H4 (cell line): Measurements from ENCODE around the gene EPHX1. TPM values are rescaled to one million over a fixed set of nuclear protein-coding genes. Genes with fewer than 3 reads are reported as not detected.
"Not testable (repeated sequence)": the region's sequence is repeated elsewhere in the genome, so short reads cannot be mapped to it uniquely, and the experiment has no call there.

Experiments
- DNase-seq: peaks from one replicate; pipeline ENCODE4 v3.0.0-alpha.2; 2015; ENCODE audit warnings: low spot score
- total RNA-seq: library from RNA; depleted of rRNA; stranded (reverse); fragments of >200 nt; shearing (Covaris generic); gene quantifications from 2 replicates; pipeline ENCODE4 v1.2.3, GENCODE V29; 2014; rRNA removed

Gene EPHX1
- total RNA-seq, result 106 and 153 TPM in 2 replicates

DNA sequence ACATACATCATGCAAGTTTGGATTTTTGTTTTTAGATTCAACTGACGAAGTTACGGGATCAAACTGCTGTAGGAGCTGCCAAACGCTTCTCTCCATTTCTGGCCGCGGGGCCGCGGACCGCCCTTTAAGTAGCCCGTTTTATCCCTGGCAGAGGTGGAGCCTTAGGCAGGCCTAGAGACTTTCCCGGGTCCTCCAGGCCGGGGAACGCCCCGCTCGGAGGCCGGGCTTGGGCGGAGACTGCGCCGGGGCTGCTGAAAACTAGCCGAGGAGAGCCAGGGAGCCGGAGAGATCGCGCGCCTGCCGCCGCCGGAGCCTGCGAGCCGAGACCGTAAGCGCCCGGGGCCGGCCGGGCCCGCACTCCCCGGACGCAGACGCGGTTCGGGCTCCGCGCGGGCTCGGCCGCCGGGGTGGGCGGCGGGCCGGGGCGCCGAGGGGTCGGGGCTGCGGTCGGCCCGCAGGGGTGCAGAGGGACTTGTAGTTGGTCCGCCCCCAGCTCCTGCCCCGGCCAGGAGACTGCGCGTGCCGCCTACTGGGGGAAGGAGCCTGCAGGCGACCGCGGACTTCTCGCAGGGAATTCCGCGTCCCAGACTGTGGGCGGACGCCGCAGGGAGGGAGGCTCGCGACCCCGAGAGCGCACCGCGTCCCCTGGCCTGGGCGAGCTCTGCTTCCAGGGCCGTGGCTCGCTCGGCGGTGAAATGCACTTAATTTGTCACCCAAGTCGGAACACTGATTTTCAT lies at the start of gene EPHX1:
TSS of gene EPHX1 (plus strand) at position 283 of the 737 bp plus-strand sequence. CDS start 18,606 bp downstream, outside the sequence.
- DNase-seq, result peak; percentile 73

DNA sequence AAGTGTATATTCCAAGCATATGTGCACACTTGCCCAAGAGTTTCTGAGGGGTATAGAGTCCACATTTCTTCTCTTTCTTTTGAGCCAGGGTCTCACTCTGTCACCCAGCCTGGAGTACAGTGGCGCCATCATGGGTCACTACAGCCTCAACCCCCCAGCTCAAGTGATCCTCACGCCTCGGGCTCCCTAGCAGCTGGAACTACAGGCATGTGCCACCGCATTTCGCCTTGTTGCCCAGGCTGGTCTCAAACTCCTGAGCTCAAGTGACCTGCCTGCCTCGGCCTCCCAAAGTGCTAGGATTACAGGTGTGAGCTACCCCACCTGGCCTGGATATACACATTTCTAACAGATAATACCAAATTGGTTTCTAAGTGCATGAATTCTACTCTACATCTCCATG lies 49.4 kb upstream of the EPHX1 start:
- DNase-seq, result no peak

DNA sequence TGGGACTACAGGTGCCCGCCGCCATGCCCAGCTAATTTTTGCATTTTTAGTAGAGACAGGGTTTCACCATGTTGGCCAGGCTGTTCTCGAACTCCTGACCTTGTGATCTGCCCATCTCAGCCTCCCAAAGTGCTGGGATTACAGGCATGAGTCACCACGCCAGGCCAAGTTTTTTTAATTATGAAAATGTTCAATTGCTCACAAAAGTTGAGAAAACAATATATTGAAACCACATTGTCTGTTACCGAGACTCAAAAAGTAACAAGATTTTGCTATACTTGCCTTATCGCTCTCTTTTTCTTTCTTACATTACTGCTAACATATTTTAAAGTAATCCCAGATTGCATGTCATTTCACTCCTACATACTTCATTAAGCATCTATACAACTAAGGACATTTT lies 48.5 kb upstream of the EPHX1 start:
- not testable (repeated sequence) for DNase-seq

DNA sequence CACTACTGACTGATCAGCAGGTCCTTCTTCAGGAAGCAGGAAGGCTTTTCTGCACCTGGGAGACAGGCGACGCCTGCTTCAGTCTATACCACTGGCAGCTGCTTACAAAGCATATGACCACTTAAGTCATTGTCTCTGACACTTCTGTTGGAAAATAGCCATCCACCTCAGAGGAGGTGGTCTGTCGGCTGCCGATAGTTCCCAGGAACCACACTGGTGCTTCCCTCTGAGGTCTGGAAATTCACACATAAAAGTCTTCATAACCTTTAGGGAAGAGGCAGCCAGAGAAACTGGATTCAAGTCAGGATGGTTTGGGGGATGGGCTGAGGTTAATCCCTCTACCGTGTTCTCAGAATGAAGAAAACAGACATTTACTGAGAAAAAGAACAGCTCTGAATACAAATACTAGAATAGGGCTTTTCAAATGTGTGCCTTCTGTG lies 47.9 kb upstream of the EPHX1 start:
- DNase-seq, result peak; percentile 40

DNA sequence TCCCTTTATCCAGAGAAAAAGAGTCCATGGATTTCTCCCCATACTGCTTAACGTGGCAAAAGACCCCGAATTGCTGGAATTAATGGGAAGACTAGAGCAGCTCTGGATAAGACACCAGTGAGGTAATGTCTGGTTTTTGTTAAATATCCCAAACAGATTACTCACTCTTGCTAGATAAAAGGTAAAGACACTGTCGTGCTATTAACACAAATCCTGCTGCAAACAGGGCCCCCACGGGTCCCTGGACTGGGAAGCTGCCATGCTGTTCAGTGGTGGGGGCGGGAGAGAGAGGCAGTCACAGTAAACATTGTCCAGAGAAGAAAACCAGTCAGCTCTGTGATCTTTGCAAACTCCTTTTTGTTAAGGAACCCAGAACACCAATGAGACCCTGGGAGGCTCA lies 47.5 kb upstream of the EPHX1 start:
- peak; percentile 52 for DNase-seq

DNA sequence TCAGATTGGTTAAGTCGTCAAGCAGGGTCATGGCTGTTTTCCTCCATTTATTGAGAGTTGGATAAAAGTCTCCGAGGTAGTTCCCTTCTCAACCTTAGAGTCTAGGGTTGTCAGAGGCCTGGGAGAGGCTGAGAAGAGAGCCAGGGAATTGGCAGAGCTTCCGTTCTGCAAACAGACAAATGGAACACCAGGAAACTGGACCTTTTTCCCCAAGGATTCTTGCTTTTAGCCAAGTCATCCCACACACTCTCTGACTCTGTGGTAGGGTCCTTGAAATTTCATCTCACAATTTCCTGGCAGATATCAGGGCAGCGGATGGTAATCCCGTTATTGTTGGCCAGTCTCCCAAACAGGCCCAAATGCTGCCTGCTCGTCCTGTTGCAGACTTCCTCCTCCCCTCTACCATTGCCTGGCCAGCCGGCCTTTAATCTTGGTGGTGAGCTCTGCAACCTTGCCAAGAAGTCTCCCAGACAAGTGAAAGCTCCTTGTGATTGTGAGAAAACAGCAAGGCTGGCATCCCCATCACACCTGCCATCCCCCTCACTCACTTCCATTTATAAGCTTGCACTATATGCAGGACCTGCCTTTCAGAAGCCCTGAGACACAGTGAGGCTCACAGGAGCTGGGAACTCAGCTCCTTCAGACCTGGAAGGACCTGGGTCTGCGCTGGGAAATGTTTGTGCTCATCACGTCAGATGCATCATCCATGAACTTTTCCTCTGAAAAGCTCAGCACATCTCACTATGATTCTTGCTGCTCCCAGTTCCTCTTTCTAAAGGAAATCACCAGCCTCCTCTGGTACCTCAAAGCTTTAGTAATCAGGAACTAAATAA lies 46.0 kb upstream of the EPHX1 start:
- peak; percentile 93 for DNase-seq

DNA sequence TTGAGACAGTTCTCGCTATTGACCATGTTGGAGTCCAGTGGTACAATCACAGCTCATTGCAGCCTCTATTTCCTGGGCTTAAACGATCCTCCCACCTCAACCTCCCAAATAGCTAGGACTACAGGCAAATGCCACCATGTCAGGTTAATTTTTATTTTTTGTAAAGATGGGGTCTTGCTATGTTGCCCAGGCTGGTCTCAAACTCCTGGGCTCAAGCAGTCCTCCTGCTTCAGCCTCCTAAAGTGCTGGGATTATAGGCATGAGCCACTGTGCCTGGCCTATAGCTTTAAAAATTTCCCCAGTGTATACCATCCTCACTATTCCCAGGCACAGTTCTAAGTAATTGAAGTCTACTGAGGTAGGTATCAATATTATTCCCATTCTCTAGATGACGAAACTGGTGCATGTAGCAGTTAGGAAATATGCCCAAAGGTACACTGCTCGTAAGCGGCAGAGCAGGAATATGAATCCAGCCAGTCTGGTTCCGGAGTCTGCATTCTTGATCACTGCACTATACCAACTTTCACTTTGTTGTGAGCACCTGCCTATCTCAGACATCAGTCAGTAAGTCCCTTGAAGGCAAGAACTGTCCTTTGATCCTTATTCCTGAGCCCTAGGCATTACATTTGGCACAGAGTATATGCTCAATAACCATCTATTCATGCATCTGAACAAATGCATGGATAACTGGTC lies 43.8 kb upstream of the EPHX1 start:
- no peak for DNase-seq

DNA sequence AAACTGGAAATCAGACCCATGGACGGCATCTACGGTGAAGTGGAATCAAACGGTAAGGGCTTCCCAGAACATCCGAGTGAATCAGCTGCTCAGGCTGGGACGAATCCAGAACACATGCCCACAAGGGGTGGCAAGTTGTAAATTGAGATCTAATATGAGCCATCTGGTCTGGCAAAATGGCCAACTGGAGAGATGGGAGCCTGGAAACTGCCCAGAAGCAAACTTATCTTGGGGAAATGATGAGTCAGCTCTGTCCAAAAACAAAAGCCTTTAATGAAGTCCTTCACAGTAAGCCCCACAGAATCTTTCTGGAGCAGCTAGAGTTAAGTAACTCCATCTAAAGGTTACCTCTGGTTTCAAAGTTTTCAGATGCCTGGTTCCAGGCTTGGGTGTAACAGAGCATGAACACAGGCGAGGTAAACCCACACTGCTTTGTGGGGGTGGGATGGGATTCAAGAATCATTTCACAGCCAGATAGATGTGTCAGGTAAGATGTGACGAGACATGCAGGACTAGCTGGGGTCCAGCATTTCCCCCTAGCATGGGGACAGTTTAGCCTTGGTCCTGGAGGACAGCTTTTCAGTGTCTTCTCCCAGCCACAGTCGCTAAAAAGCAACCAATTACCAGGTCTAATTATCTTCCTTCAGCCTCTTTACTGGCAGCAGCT lies 42.8 kb upstream of the EPHX1 start:
- peak; percentile 94 for DNase-seq

DNA sequence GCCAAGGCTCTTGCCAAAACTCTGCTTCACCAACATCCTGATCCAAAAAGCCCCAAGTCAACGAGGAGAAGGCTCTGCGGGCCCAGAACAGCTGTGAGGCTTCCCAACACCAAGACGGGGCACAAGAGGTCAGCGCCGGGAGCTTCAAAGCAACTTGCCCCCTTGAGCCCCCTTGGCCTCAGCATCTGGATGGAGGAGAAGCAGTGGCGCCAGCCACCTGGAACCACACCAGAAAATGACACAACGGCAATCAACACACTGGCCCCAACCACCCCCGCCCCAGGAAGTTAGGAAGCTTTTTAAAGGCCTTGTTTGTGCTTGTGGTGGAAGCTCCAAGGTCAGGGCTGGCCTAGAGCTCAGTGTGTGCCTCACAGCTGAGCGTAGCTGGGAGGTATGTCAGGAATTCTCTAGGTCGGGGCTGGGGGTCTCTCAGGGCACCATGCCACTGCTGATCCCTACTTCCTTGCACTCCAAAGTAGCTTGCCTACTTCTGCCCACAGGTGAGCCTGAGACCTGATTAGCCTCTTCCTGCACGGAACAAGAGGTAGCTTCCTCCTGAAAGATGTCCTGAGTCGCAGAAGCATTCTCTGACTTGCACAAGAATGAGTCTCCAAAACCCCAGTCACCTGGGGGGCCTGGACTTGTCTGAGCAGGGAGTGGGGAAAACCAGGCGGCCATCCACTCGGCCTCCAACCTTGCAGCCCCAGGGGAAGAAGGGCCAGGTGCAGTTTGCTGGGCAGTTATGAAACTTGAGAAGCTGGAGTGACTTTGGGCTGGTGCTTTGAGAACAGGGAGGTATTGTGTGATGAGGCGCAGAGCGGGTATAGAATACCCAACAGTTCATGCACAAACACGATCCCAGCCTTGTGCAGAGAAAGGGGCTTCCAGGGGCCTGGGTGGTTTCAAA lies 42.0 kb upstream of the EPHX1 start:
- DNase-seq, result peak; percentile 88

DNA sequence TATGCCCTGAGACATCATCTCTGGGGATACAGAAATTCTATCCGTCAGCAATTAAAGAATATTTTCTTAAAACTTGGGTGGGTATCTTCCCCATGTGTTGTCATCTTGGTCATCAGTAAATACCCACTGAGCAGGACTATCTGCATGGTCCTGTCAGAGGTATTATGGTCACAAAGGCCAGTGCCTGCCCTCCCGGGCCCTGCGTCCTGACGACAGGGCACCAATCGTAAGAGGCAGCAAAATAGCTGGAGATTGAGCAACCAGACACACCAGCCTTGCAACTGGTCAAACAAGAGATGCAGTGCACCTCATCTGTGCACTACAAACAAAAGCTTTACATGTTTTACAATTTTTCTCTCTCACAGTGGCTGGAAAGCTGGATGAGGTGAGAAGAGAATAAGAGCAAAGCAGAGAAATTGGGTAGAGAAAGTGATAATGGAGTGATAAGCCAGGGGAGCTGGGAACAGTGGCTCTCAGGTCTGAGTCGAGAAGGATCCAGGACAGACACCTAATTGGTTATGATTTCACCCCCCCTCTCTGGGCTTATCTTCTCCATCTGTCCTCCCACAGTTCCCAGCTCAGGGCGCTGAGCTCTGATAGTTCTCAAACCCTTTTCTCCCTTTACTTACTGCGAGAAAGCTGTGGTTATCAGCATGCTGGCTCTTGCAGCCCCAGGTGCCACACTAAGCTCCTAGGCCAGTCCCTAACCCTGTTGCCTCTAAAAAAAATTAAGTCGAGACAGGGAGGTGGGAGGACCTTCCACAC lies 41.1 kb upstream of the EPHX1 start:
- no peak for DNase-seq

DNA sequence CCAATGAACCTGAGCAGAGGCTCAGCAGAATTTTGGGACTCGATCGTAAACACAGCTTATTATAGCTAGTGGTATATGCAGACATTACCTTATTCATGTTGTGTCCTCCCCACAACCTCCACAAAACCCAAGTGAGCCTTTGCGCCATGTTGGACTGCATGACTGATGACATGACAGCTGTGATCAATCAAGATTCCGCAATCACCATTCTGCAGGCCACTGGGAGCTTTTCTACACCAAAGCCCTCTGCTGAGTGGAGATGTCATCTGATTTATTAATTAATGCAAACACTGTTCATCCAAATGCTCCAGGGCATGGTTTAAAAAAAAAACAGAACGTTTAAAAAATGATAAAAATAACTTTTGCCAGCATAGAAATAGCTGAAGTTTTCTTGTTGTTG lies 40.2 kb upstream of the EPHX1 start:
- DNase-seq, result no peak

DNA sequence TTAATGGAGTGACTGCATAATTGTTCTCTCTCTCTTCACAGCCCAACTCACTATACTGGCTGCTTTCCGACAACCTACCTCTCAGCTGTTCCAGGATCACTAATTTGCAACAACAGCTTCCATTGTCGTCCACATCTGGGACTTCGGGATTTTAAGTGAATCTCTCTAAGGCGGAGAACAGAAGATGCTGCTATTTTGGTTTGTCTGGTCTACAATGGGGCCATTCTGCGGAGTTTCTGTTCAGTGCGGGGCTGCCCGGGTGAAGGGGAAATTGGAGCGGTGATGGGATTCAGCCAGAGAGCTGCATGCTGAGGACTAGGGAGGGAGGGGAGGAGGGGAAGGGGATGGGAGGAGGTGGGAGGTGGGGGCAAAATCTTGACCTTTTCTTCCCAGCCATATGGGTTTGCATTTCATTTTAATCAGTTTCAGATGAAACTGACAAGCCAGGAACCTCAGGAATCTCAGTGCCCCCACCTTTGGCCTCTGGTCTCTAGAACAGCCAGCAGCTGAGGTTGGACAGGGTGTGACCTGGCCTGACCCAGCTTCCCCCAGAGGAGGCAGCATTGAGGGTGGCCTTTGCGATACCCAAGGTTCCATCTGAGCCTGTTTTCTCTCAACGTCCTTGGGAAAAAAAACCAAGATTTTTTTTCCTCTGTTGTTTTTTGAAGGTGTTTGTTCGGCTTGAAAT lies 39.2 kb upstream of the EPHX1 start:
- DNase-seq, result no peak

DNA sequence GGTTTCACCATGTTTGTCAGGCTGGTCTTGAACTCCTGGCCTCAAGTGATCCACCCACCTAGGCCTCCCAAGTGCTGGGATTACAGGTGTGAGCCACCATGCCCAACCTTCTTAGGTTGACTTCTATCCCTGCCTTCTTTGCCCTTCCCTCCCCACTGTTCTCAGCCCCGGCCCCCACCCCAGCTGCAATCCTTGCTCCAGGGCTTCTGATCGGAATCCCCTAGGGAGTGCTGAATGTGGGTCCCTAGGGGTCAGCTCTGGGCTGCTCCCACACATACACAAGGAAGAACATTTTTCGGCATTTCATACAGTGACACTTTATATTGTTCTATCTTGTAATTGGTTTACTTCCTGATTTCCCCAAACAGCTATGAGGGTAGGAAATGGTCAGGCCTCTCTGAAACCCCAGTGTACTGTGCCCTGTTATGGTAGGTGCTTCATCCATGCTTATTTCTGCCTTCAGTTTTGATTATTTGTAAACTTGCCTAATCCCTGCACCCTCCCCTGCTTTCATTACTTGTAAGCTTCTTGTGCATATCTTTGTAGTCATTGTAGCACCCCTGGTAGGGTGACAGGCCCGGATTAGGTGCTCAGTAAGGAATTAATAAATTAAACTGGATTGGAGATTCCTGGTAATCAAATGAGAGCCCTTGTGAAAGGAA lies 38.1 kb upstream of the EPHX1 start:
- no peak for DNase-seq

DNA sequence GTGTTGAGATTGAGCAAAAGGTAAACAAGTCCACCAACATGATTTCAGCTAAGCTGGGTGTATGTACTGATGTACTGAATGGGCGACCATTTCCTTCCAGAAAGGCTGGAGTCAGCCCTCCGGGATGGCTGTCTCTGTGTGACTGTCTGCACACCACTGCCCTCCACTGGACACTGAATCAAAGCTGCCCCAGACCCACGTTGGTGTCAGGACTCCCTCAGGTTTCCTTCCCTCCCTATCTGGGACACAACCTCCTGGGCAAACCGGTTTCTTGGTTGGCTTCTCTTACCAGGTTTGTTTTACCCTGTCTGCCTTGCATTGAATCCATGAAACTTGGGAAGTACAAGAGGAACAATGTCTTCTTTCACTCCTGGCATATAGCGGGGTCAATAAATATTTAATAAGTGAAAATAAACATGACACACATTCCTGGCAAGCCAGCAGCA lies 37.6 kb upstream of the EPHX1 start:
- DNase-seq, result peak; percentile 89

DNA sequence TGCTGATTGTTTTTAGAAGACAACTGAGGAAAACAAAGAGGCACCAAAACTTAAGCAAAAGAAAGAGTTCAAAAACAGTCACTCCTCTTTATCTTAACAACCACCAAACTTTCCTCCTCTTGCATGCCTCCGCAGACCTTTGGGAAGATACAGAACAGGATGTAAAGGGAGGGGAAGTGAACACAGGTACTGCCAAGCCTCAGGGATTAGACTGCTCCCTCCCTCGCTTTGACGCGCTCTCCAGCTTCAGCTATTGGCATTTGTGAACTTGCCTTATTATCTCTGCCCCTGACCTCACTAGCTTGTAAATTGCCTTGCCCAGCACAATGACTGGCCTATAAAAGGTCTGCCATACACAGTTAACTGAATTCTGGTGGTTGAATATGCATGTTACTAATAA lies 37.1 kb upstream of the EPHX1 start:
- DNase-seq, result no peak

DNA sequence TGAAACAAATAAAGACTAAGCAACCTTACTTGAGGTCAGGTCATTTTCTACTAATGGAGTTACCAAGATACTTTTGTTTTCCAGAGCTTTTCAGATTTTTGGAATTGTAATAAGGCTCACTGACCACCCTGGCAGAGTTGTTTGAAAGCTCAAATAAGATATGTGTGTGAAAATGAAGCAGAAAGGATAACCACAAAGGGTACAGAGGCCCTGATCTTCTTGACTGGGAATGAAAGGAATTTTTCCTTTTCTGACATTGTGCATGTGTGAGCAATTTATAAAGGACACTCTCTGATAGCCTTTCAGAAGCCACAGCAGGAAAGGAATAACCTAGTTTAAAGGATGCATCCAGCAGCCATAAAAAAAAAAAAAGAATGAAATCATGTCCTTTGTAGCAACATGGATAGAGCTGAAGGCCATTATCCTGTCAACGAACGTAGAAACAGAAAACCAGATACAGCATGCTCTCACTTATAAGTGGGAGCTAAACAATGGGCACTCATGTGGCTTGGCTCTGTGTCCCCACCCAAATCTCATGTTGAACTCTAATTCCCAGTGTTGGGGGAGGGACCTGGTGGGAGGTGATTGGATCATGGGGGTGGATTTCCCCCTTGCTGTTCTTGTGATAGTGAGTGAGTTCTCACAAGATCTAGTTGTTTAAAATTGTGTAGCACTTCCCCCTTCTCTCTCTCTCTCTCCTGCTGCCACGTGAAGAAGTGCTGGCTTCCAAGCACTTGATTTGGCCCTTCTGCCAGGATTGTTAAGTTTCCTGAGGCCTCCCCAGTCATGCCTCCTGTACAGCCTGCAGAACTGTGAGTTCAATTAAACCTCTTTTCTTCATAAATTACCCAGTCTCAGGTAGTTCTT lies 35.4 kb upstream of the EPHX1 start:
- DNase-seq, result no peak

DNA sequence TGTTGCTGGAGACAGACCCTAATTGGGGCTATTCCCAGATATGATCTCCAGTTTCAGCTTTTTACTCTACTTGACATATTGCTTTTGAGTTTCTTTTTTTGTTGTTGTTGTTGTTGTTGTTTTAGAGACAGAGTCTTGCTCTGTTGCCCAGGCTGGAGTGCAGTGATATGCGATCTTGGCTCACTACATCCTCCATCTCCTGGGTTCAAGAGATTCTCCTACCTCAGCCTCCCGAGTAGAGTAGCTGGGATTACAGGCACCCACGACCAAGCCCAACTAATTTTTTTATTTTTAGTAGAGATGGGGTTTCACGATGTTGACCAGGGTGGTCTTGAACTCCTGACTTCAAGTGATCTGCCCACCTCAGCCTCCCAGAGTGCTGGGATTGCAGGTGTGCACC lies 33.6 kb upstream of the EPHX1 start:
- no peak for DNase-seq

DNA sequence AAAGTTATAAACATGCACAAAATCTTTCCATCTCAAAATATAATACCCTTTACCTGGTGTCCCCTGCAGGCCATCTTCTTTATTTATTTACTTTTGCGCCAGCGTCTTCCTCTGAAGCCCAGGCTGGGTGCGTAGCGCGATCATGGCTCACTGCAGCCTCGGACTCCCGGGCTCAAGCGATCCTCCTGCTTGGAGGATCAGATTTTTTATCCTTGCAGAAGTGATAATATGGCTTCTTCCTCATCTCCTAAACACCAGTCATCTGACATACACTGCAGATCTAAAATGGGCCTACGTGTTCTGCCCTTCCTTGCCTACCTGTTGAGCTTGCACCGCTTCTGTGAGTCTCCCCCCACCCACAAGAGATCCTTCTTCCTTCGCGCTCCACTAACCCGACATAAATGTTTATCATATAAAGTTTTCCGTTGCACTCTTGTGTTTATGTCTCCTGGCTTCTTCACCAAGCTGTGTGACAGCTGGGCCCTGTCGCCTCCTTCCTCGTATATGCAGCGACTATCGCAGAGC lies 32.8 kb upstream of the EPHX1 start:
- no peak for DNase-seq
